Measurements from ENCODE around the gene GSK3A. TPM values are rescaled to one million over a fixed set of nuclear protein-coding genes. Genes with fewer than 3 reads are reported as not detected.

The GSK3A gene
- total and polyA plus RNA-seq, 9 donors, result 11.6 to 51.6 (median 42.7) TPM

DNA sequence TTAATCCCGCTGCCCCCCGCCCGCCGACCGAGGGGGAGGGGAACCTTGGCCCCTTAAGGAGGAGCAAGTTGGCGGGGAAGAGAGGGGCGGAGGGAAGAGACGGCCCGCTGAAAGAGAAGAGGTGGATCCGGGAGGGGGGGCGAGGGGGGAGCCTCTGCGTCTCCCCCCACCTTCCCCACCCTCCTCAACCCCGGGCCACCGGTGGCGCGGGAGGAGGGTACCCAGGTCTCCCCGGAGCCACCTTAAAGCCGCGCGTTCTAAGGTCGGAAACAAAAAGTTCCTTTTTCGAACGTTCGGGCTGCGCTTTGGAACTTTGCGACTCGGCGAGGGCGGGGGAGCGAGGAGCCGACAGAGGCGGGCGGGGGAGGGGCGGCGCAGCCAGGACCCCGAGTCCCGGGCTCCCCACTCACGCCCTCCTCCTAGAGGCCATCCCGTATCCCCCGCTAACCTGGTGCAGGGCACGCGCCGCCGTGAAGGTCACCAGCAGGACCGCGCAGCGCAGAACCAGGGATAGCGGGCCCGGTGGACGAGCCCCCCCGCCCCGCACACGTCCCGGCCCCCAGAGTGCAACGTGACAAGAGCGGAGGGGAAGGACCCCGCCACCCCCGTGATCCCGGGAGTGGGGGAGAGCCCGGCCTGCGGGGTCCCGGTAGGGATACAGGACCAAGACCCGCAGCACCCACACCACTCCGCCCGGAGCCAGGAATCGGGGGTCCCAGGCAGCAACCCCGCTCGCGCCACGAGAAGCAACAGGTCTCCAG, 11.9 kb upstream of the GSK3A start:
- under 1% methylated on average over 44 of the region's 70 CpGs for WGBS (ENCODE audit: insufficient coverage)

DNA sequence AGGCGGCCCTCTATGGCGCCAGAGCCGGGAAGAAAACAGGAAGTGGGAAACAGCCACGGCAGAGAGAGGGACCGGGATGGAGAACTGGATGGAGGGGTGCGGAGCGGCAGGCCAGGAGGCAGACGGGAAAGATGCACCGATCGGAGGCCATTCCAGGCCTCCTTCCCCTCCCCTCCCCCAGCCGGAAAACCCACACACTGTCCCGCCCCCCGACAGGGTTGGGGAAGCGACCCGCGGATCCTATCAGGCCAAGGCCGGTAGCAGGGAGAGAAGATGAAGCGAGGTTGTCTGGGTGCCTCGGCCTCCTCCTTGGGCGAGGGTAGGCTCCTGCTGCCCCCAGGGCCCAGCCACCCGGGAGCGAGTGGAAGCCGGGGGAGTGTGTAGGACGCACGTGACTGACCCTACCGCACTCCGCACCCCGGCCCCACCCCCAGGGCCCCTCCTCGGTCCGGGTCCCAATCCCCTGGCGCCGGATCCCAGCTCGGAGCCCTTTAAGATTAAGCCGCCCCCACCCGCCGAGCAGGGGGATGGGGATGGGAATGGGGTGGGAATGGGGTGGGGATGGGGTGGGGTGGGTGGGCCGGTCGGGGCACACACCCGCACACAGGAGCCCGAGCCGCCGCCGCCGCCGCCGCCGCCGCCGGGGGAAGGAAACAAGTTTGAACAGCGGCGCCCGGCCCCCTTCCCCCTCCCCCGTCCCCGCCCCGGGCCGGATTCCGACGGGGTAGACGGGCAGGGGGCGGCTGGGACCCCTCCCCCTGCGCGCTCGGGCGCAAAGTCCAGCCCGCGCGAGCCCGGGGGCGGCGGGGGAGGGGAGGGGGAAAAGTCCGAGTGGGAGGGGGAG, 11.1 kb upstream of the GSK3A start:
- Histone ChIP-seq H3K9me3 (replicated peaks; ENCODE audit: control insufficient read depth, low read depth, low read length) (no peaks in the 10 kb centered on the region), H3K36me3 (ENCODE audit: control insufficient read depth, insufficient read depth, low read length) (peaks cover 17% of the 10 kb centered on the region), H3K4me3 (ENCODE audit: low read length) (peak overlapping the region; percentile 99), H3K27me3 (ENCODE audit: control insufficient read depth, insufficient read depth, low read length) (no peaks in the 10 kb centered on the region), H3K4me1 (ENCODE audit: control insufficient read depth, insufficient read depth, low read length) (peaks cover 52% of the 10 kb centered on the region), H3K27ac (ENCODE audit: low read length) (peak overlapping the region; percentile 97)
- WGBS (ENCODE audit: insufficient coverage), result 1% methylated on average over 10 of the region's 71 CpGs
- peak; percentile 80 for DNase-seq

More for the DNA sequence above, 11.9 kb upstream of the GSK3A start:
- Histone ChIP-seq H3K9me3 (replicated peaks; ENCODE audit: control insufficient read depth, low read depth, low read length) (no peaks in the 10 kb centered on the region), H3K4me3 (ENCODE audit: low read length) (peak overlapping the region; percentile 99), H3K27ac (ENCODE audit: low read length) (peak overlapping the region; percentile 88), H3K4me1 (ENCODE audit: control insufficient read depth, insufficient read depth, low read length) (peaks cover 48% of the 10 kb centered on the region), H3K27me3 (ENCODE audit: control insufficient read depth, insufficient read depth, low read length) (no peaks in the 10 kb centered on the region), H3K36me3 (ENCODE audit: control insufficient read depth, insufficient read depth, low read length) (peaks cover 9% of the 10 kb centered on the region)
- peak; percentile 94 for DNase-seq

DNA sequence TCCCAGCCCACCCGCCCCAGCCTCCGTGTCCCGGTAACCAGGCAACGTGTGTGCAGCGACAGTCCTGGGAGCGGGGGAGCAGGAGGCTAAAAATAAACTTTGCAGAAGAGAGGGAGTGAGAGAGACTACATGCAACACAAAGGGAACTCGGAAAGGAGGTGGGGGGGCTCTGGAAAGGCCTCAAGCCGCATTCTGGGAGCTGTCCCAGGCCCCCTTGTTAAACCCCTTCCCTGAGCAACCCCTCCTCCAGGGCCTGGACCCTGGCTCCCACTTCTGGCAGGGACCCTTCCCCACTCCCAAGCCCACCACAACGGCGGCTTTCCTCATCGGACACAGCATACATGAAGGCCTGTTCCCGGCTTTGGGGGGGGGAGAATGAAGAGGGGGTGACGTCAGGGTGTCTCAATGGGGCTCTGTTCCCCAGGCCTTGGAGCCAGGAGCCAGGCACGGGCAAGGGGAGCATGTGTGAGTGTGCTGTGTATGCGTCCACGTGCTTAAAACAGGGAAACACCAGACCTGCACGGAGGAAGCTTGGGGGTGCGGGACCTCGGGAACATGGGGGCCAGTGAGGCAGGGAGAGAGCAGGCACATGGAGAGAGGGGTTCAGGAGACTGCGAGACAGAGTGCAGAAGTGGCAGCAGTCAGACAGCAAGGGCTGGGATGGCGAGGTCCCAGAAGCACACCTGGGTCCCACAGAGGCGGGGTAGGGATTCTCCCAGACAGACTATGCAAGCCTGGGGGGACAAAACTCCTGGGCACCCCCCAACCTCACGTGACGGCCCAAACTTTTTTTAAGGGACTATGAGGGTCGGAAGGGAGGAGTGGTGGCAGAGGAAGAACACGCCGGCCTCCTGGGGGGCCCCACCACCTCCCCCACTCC, 10.2 kb upstream of the GSK3A start:
- no peaks in the 10 kb centered on the region for H3K27me3 ChIP-seq (ENCODE audit: control insufficient read depth, insufficient read depth, low read length)
- peak overlapping the region; percentile 97 for H3K27ac ChIP-seq (ENCODE audit: low read length)
- 5% methylated on average over 9 of the region's 27 CpGs for WGBS (ENCODE audit: insufficient coverage)
- H3K4me3 ChIP-seq (ENCODE audit: low read length), result peak overlapping the region; percentile 99
- peaks cover 52% of the 10 kb centered on the region for H3K4me1 ChIP-seq (ENCODE audit: control insufficient read depth, insufficient read depth, low read length)
- DNase-seq, result peak; percentile 87
- H3K9me3 ChIP-seq (replicated peaks; ENCODE audit: control insufficient read depth, low read depth, low read length), result no peaks in the 10 kb centered on the region
- H3K36me3 ChIP-seq (ENCODE audit: control insufficient read depth, insufficient read depth, low read length), result peaks cover 23% of the 10 kb centered on the region

DNA sequence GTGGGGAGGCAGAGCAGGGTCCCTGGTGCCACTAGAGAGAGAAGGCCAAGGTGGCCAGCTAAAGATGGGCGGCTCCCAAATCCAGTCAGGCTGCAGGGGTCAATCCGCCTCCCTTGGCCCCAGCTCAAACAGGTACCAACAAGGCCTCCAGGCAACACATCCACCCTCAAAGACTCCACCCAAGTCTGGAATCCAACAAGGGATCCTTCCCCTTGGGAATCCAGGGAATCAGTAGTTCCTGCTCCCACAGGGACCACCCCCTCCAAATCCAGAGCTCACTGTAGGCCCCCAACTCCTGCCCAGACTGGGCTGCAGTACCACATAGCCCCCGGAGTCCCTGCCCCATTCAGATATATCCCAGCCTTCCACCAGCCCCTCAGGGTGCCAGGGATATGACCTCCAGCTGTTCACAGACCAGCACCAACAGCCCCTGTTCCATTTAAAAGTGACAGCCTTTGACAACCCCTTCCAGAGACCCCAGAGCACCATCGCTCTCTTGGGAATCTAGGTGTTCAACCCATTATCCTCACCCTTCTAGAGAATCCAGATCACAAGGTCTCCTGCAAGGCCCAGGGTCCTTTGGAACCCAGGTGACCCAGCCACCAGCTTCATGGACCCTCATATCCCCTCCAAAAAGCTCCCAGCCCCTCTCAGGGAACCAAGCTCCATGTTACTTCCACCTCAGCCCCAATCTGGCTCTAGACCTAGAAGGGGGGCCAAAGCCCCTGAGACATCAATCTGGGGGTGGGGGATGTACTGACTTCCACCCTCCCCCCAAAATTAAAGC, 9.4 kb upstream of the GSK3A start:
- Histone ChIP-seq H3K4me1 (ENCODE audit: control insufficient read depth, insufficient read depth, low read length) (peaks cover 56% of the 10 kb centered on the region), H3K4me3 (ENCODE audit: low read length) (peak overlapping the region; percentile 15), H3K9me3 (replicated peaks; ENCODE audit: control insufficient read depth, low read depth, low read length) (no peaks in the 10 kb centered on the region), H3K36me3 (ENCODE audit: control insufficient read depth, insufficient read depth, low read length) (peaks cover 26% of the 10 kb centered on the region), H3K27ac (ENCODE audit: low read length) (peak overlapping the region; percentile 92), H3K27me3 (ENCODE audit: control insufficient read depth, insufficient read depth, low read length) (no peaks in the 10 kb centered on the region)
- 80% methylated on average over 3 of the region's 4 CpGs for WGBS (ENCODE audit: insufficient coverage)
- peak; percentile 46 for DNase-seq

DNA sequence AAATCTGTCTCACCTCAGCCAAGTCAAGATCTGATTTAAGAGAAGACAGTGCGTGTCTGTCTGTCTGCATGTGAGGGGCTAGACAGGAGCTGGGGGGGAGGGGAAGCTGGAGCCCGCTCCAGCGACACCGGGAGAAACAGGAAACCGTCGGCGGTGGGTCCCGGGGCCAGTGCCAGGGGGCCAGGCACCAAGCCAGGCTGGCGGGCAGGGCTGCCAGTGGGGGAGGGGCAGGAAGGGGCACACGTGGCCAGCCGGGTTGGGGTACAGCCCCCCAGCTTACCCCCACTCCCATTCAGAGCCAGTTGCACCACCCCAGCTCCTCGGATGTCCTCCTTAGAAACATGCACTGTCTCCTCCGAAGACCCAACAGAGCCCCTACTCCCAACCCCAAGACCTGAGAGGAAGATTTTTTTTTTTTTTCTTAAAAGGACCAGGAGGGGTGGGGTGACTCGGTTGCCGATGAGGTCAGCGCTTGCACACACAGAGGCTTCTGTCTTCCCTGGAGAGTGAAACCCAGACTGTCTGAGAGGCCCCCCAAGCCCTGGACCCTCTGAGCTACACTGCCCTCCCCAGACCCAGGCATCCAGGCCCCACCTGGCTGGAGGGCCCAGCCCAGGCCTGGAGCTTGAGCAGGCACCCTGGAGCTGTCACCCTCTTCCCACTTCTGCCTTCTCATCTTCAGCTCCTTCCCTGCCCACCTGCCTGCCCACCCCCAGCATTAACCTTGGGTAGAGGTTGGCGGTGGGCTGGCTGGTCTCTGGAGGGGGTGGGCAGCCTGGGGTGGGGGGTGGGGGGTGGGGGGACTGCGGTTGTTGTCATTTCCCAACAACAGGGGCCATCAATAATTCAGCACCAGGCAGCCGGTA, 8.5 kb upstream of the GSK3A start:
- Histone ChIP-seq H3K27me3 (ENCODE audit: control insufficient read depth, insufficient read depth, low read length) (no peaks in the 10 kb centered on the region), H3K4me1 (ENCODE audit: control insufficient read depth, insufficient read depth, low read length) (peaks cover 58% of the 10 kb centered on the region), H3K4me3 (ENCODE audit: low read length) (peak overlapping the region; percentile 1), H3K27ac (ENCODE audit: low read length) (peak overlapping the region; percentile 92), H3K36me3 (ENCODE audit: control insufficient read depth, insufficient read depth, low read length) (peaks cover 30% of the 10 kb centered on the region), H3K9me3 (replicated peaks; ENCODE audit: control insufficient read depth, low read depth, low read length) (no peaks in the 10 kb centered on the region)
- 13% methylated on average over 12 of the region's 19 CpGs for WGBS (ENCODE audit: insufficient coverage)
- peak; percentile 61 for DNase-seq

DNA sequence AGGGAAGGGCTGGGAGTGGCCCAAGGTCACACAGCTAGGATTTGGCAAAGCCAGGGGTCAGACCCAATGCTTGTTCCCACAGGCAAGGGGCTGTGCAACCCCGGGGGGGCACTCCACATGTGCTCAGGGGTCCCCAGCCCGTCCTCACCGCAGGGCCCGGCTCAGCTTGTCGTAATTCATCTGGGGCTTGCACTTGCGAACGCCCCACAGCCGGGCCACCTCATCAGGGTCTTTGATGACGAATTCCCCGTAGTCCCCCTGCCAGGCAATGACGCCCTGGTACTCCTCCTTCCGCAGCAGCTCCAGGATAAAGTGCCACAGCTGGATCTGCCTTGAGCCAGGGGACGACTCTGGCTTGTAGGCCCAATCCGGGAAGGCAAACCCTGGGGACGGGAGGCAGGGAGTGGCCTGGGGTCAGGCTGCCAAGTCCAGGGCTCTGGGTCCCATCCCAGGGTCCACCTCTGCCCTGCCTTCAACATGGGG, 7.8 kb upstream of the GSK3A start:
- DNase-seq, result no peak
- Histone ChIP-seq H3K27ac (ENCODE audit: low read length) (peak overlapping the region; percentile 62), H3K4me1 (ENCODE audit: control insufficient read depth, insufficient read depth, low read length) (peaks cover 63% of the 10 kb centered on the region), H3K9me3 (replicated peaks; ENCODE audit: control insufficient read depth, low read depth, low read length) (no peaks in the 10 kb centered on the region), H3K4me3 (ENCODE audit: low read length) (no peak overlapping the region), H3K36me3 (ENCODE audit: control insufficient read depth, insufficient read depth, low read length) (peaks cover 30% of the 10 kb centered on the region), H3K27me3 (ENCODE audit: control insufficient read depth, insufficient read depth, low read length) (no peaks in the 10 kb centered on the region)
- WGBS (ENCODE audit: insufficient coverage), result 50% methylated on average over 12 of the region's 15 CpGs

DNA sequence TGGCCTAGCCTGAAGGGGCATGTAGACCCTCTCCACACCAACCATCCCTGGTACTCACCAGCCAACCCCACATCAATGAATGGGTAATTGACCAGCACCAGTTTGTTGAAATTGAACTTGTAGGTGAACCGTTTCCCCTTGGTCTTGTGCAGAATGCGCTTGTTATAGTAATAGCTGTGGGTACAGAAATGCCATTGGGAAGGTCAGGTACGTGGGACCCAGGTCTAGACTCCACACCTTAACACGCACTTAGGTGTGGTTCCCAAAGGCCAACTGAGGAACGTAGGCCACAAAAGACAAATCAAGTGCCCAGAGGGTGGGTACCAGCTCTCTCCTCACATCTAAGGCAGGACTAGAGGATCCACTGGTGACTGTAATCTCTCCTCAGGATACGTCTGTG, 7.4 kb upstream of the GSK3A start:
- peak overlapping the region; percentile 62 for H3K27ac ChIP-seq (ENCODE audit: low read length)
- WGBS (ENCODE audit: insufficient coverage), result 69% methylated on average over 6 of the region's 6 CpGs
- no peak overlapping the region for H3K4me3 ChIP-seq (ENCODE audit: low read length)
- peaks cover 67% of the 10 kb centered on the region for H3K4me1 ChIP-seq (ENCODE audit: control insufficient read depth, insufficient read depth, low read length)
- no peaks in the 10 kb centered on the region for H3K9me3 ChIP-seq (replicated peaks; ENCODE audit: control insufficient read depth, low read depth, low read length)
- no peaks in the 10 kb centered on the region for H3K27me3 ChIP-seq (ENCODE audit: control insufficient read depth, insufficient read depth, low read length)
- H3K36me3 ChIP-seq (ENCODE audit: control insufficient read depth, insufficient read depth, low read length), result peaks cover 30% of the 10 kb centered on the region
- DNase-seq, result no peak

DNA sequence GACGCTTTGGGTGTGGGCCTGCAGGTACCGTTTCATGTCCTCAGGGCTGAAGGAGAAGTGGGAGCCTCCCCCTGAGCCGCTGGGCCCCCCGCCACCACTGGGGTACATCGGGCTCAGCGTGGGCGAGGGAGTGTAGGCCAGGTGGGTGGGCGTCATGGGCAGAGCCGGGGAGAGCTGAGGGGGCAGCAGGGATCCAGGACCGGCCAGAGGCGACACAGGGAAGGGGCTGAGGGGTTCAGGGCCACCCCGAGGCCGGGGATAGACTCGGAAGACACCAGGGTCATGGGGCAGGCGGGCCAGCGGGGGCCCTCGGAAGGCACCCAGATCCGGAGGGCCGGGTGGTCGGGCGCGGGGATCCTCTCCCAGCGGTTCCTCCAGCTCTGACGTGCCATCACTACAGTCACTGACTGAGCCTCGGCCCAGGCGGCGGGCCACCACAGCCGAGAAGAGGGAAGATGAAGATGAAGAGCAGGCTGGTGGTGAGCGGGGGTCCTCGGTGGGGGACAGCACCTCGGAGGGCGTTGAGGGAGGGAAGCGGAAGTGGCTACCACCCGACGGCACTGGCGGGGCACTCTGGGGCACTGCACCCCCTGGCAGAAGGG, 6.8 kb upstream of the GSK3A start:
- H3K4me3 ChIP-seq (ENCODE audit: low read length), result no peak overlapping the region
- H3K9me3 ChIP-seq (replicated peaks; ENCODE audit: control insufficient read depth, low read depth, low read length), result no peaks in the 10 kb centered on the region
- H3K27me3 ChIP-seq (ENCODE audit: control insufficient read depth, insufficient read depth, low read length), result no peaks in the 10 kb centered on the region
- WGBS (ENCODE audit: insufficient coverage), result 81% methylated on average over 32 of the region's 36 CpGs
- H3K4me1 ChIP-seq (ENCODE audit: control insufficient read depth, insufficient read depth, low read length), result peaks cover 68% of the 10 kb centered on the region
- H3K27ac ChIP-seq (ENCODE audit: low read length), result no peak overlapping the region
- peaks cover 30% of the 10 kb centered on the region for H3K36me3 ChIP-seq (ENCODE audit: control insufficient read depth, insufficient read depth, low read length)
- no peak for DNase-seq
